ENCODE measurements around the gene CTPS2.

The CTPS2 gene

GRCh38 chrX:16711893-16712547 is 449 bp downstream of the CTPS2 start:
- H3K27me3 ChIP-seq (ENCODE audit: insufficient read depth, low read length, poor library complexity) = no peaks in the 10 kb centered on the region
- H2BK120ac ChIP-seq (ENCODE audit: low read depth, low read length) = no peak overlapping the region
- H3K9ac ChIP-seq (ENCODE audit: low read length) = peak overlapping the region; percentile 87
- H3K36me3 ChIP-seq (ENCODE audit: control insufficient read depth, insufficient read depth, low read length) = no peaks in the 10 kb centered on the region
- H3K18ac ChIP-seq (ENCODE audit: low read length) = peak overlapping the region; percentile 51
- peak overlapping the region; percentile 29 for H3K4me2 ChIP-seq (ENCODE audit: low read length)
- H3K4me3 ChIP-seq (ENCODE audit: low read length) = peak overlapping the region; percentile 64
- H3K79me1 ChIP-seq (ENCODE audit: low read length) = no peaks in the 10 kb centered on the region
- peak overlapping the region; percentile 94 for H3K4ac ChIP-seq (ENCODE audit: low read depth, low read length)
- H3K23ac ChIP-seq (ENCODE audit: low read length) = peak overlapping the region; percentile 66
- H4K5ac ChIP-seq (ENCODE audit: low read length) = no peak overlapping the region
- H3K27ac ChIP-seq (ENCODE audit: low read depth, low read length) = no peak overlapping the region
- WGBS (ENCODE audit: extremely low coverage, insufficient coverage, low lambda C conversion rate) = no CpG with 5 or more reads among the region's 67 CpGs
- no peak overlapping the region for H2AK5ac ChIP-seq (ENCODE audit: low read length)
- no peak overlapping the region for H2BK15ac ChIP-seq (replicated peaks; ENCODE audit: low read depth)
- no peak overlapping the region for H4K8ac ChIP-seq (ENCODE audit: low read depth, low read length)
- no peaks in the 10 kb centered on the region for H3K4me1 ChIP-seq (ENCODE audit: control insufficient read depth, low read depth, low read length)
- peak overlapping the region; percentile 91 for H3K56ac ChIP-seq (ENCODE audit: low read length)
- H3K79me2 ChIP-seq (ENCODE audit: control insufficient read depth, insufficient read depth, low read length) = no peaks in the 10 kb centered on the region
- peak; percentile 16 for DNase-seq
- H2BK5ac ChIP-seq (ENCODE audit: low read length) = no peak overlapping the region

GRCh38 chrX:16711219-16711811 is 1.2 kb downstream of the CTPS2 start:
- no peaks in the 10 kb centered on the region for H3K36me3 ChIP-seq (ENCODE audit: control insufficient read depth, insufficient read depth, low read length)

GRCh38 chrX:16708016-16708415 is 4.5 kb downstream of the CTPS2 start:
- no peak overlapping the region for H2BK5ac ChIP-seq (ENCODE audit: low read length)
- H3K36me3 ChIP-seq (ENCODE audit: control insufficient read depth, insufficient read depth, low read length) = no peaks in the 10 kb centered on the region
- no peak overlapping the region for H2BK15ac ChIP-seq (replicated peaks; ENCODE audit: low read depth)
- H3K9ac ChIP-seq (ENCODE audit: low read length) = no peak overlapping the region
- no peak overlapping the region for H3K4me3 ChIP-seq (ENCODE audit: low read length)
- no peak overlapping the region for H3K18ac ChIP-seq (ENCODE audit: low read length)
- no peak overlapping the region for H3K23ac ChIP-seq (ENCODE audit: low read length)
- H4K8ac ChIP-seq (ENCODE audit: low read depth, low read length) = no peak overlapping the region
- no peaks in the 10 kb centered on the region for H3K79me1 ChIP-seq (ENCODE audit: low read length)
- no peak overlapping the region for H3K4me2 ChIP-seq (ENCODE audit: low read length)
- H3K79me2 ChIP-seq (ENCODE audit: control insufficient read depth, insufficient read depth, low read length) = no peaks in the 10 kb centered on the region
- H3K56ac ChIP-seq (ENCODE audit: low read length) = no peak overlapping the region
- no peak overlapping the region for H3K4ac ChIP-seq (ENCODE audit: low read depth, low read length)
- no peak for DNase-seq
- no peak overlapping the region for H4K5ac ChIP-seq (ENCODE audit: low read length)
- H3K27me3 ChIP-seq (ENCODE audit: insufficient read depth, low read length, poor library complexity) = no peaks in the 10 kb centered on the region
- H2AK5ac ChIP-seq (ENCODE audit: low read length) = no peak overlapping the region
- WGBS (ENCODE audit: extremely low coverage, insufficient coverage, low lambda C conversion rate) = no CpG with 5 or more reads among the region's 3 CpGs
- no peak overlapping the region for H3K27ac ChIP-seq (ENCODE audit: low read depth, low read length)
- no peak overlapping the region for H2BK120ac ChIP-seq (ENCODE audit: low read depth, low read length)
- no peaks in the 10 kb centered on the region for H3K4me1 ChIP-seq (ENCODE audit: control insufficient read depth, low read depth, low read length)

More at GRCh38 chrX:16711219-16711811, 1.2 kb downstream of the CTPS2 start:
- DNase-seq = no peak
- H3K4me2 ChIP-seq (ENCODE audit: low read length) = peak overlapping the region; percentile 38
- no peaks in the 10 kb centered on the region for H3K79me2 ChIP-seq (ENCODE audit: control insufficient read depth, insufficient read depth, low read length)
- no peak overlapping the region for H4K8ac ChIP-seq (ENCODE audit: low read depth, low read length)
- peak overlapping the region; percentile 64 for H3K4me3 ChIP-seq (ENCODE audit: low read length)
- H3K27me3 ChIP-seq (ENCODE audit: insufficient read depth, low read length, poor library complexity) = no peaks in the 10 kb centered on the region
- H2BK15ac ChIP-seq (replicated peaks; ENCODE audit: low read depth) = no peak overlapping the region
- peak overlapping the region; percentile 87 for H3K9ac ChIP-seq (ENCODE audit: low read length)
- WGBS (ENCODE audit: extremely low coverage, insufficient coverage, low lambda C conversion rate) = no CpG with 5 or more reads among the region's 9 CpGs
- H3K56ac ChIP-seq (ENCODE audit: low read length) = peak overlapping the region; percentile 91
- H2BK120ac ChIP-seq (ENCODE audit: low read depth, low read length) = no peak overlapping the region
- H3K18ac ChIP-seq (ENCODE audit: low read length) = peak overlapping the region; percentile 51
- no peak overlapping the region for H3K23ac ChIP-seq (ENCODE audit: low read length)
- H4K5ac ChIP-seq (ENCODE audit: low read length) = no peak overlapping the region
- H2AK5ac ChIP-seq (ENCODE audit: low read length) = no peak overlapping the region
- no peak overlapping the region for H3K27ac ChIP-seq (ENCODE audit: low read depth, low read length)
- H3K79me1 ChIP-seq (ENCODE audit: low read length) = no peaks in the 10 kb centered on the region
- no peak overlapping the region for H2BK5ac ChIP-seq (ENCODE audit: low read length)
- H3K4ac ChIP-seq (ENCODE audit: low read depth, low read length) = no peak overlapping the region
- H3K4me1 ChIP-seq (ENCODE audit: control insufficient read depth, low read depth, low read length) = no peaks in the 10 kb centered on the region

DNA sequence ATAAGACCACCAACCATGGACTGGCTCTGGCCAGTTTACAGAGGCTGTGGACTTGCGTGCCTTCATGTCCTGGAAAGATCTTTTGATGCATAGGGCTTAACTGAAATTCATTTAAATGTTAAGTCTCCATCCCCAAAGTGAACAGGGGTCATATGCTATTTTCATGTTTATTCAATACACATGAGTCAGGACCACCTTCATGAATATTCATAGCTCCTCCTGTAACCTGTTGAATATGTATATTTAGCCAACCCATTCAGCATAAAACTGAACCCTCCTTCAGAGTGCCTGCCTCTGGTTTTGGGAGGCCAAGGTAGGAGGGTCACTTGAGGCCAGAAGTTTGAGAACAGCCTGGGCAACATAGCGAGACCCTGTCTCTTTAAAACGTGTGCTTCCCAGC is 7.1 kb downstream of the CTPS2 start:
- Histone ChIP-seq H3K23ac (ENCODE audit: low read length) (no peak overlapping the region), H3K36me3 (ENCODE audit: control insufficient read depth, insufficient read depth, low read length) (no peaks in the 10 kb centered on the region), H3K79me1 (ENCODE audit: low read length) (no peaks in the 10 kb centered on the region), H4K8ac (ENCODE audit: low read depth, low read length) (no peak overlapping the region), H3K27me3 (ENCODE audit: insufficient read depth, low read length, poor library complexity) (no peaks in the 10 kb centered on the region), H3K4me2 (ENCODE audit: low read length) (no peak overlapping the region), H3K27ac (ENCODE audit: low read depth, low read length) (no peak overlapping the region), H2BK15ac (replicated peaks; ENCODE audit: low read depth) (no peak overlapping the region), H3K4me3 (ENCODE audit: low read length) (no peak overlapping the region), H3K4ac (ENCODE audit: low read depth, low read length) (no peak overlapping the region), H2BK120ac (ENCODE audit: low read depth, low read length) (no peak overlapping the region), H3K18ac (ENCODE audit: low read length) (no peak overlapping the region), H3K79me2 (ENCODE audit: control insufficient read depth, insufficient read depth, low read length) (no peaks in the 10 kb centered on the region), H3K9ac (ENCODE audit: low read length) (no peak overlapping the region), H4K5ac (ENCODE audit: low read length) (no peak overlapping the region), H2BK5ac (ENCODE audit: low read length) (no peak overlapping the region), H2AK5ac (ENCODE audit: low read length) (no peak overlapping the region), H3K56ac (ENCODE audit: low read length) (no peak overlapping the region), H3K4me1 (ENCODE audit: control insufficient read depth, low read depth, low read length) (no peaks in the 10 kb centered on the region)
- DNase-seq = no peak
- WGBS (ENCODE audit: extremely low coverage, insufficient coverage, low lambda C conversion rate) = no CpG with 5 or more reads among the region's 3 CpGs

- Histone ChIP-seq H4K5ac (ENCODE audit: low read length) (no peak overlapping the region), H3K36me3 (ENCODE audit: control insufficient read depth, insufficient read depth, low read length) (peaks cover 2% of the 10 kb centered on the region), H3K27ac (ENCODE audit: low read depth, low read length) (no peak overlapping the region)
Measured at GRCh38 chrX:16702700-16703599, 9.5 kb downstream of the CTPS2 start.

More at GRCh38 chrX:16702700-16703599, 9.5 kb downstream of the CTPS2 start:
- Histone ChIP-seq H3K4me3 (ENCODE audit: low read length) (no peak overlapping the region), H3K4me1 (ENCODE audit: control insufficient read depth, low read depth, low read length) (no peaks in the 10 kb centered on the region), H4K8ac (ENCODE audit: low read depth, low read length) (no peak overlapping the region), H3K9ac (ENCODE audit: low read length) (no peak overlapping the region), H2AK5ac (ENCODE audit: low read length) (no peak overlapping the region), H2BK5ac (ENCODE audit: low read length) (no peak overlapping the region), H3K79me2 (ENCODE audit: control insufficient read depth, insufficient read depth, low read length) (no peaks in the 10 kb centered on the region), H2BK120ac (ENCODE audit: low read depth, low read length) (no peak overlapping the region), H3K27me3 (ENCODE audit: insufficient read depth, low read length, poor library complexity) (no peaks in the 10 kb centered on the region), H3K4me2 (ENCODE audit: low read length) (no peak overlapping the region), H3K56ac (ENCODE audit: low read length) (no peak overlapping the region), H3K18ac (ENCODE audit: low read length) (no peak overlapping the region), H3K79me1 (ENCODE audit: low read length) (no peaks in the 10 kb centered on the region), H3K4ac (ENCODE audit: low read depth, low read length) (no peak overlapping the region), H2BK15ac (replicated peaks; ENCODE audit: low read depth) (no peak overlapping the region), H3K23ac (ENCODE audit: low read length) (no peak overlapping the region)
- no peak for DNase-seq
- WGBS (ENCODE audit: extremely low coverage, insufficient coverage, low lambda C conversion rate) = no CpG with 5 or more reads among the region's 15 CpGs

Measured in mesendoderm (in vitro differentiated cells).